HG02759 (cell line): ENCODE results near the gene C11orf21.

Source experiments
- ATAC-seq: cut with Tn5 transposase; IDR thresholded peaks from one replicate; pipeline ENCODE4 v1.9.1; 2021; ENCODE audit warnings: mild to moderate bottlenecking, moderate library complexity; ENCODE audit not compliant: unreplicated experiment

C11orf21 gene

GRCh38 chr11:2273311-2273710 lies 28.4 kb downstream of the C11orf21 start:
- ATAC-seq, result no peak

GRCh38 chr11:2272946-2273280 lies 28.8 kb downstream of the C11orf21 start:
- ATAC-seq, result no peak

GRCh38 chr11:2272228-2272945 lies 29.3 kb downstream of the C11orf21 start:
- ATAC-seq, result no peak

- ATAC-seq, result no peak
Observed at GRCh38 chr11:2271327-2272227, 30.1 kb downstream of the C11orf21 start.

- no peak for ATAC-seq
Observed at GRCh38 chr11:2271077-2271326, 30.7 kb downstream of the C11orf21 start.

- ATAC-seq, result no peak
Observed at GRCh38 chr11:2270322-2271076, 31.2 kb downstream of the C11orf21 start, which contains the start of gene ASCL2. Gene ASCL2 (minus strand): TSS chr11:2270588. CDS start chr11:2270332, 256 bp downstream.

GRCh38 chr11:2269601-2270321 lies 32.0 kb downstream of the C11orf21 start:
- ATAC-seq, result no peak

- ATAC-seq, result no peak
Observed at GRCh38 chr11:2268729-2269600, 32.8 kb downstream of the C11orf21 start.

GRCh38 chr11:2267851-2268728 lies 33.6 kb downstream of the C11orf21 start:
- ATAC-seq, result no peak

- no peak for ATAC-seq
Observed at GRCh38 chr11:2267306-2267850, 34.3 kb downstream of the C11orf21 start.

- no peak for ATAC-seq
Observed at GRCh38 chr11:2266586-2267305, 35.0 kb downstream of the C11orf21 start.

- no peak for ATAC-seq
Observed at GRCh38 chr11:2265854-2266585, 35.7 kb downstream of the C11orf21 start.

- no peak for ATAC-seq
Observed at GRCh38 chr11:2265396-2265795, 36.3 kb downstream of the C11orf21 start.

GRCh38 chr11:2264366-2265053 lies 37.2 kb downstream of the C11orf21 start:
- ATAC-seq, result no peak

- no peak for ATAC-seq
Observed at GRCh38 chr11:2263724-2264360, 37.9 kb downstream of the C11orf21 start.

- ATAC-seq, result no peak
Observed at GRCh38 chr11:2263071-2263565, 38.6 kb downstream of the C11orf21 start.
